Esophagus squamous epithelium (tissue), 4 donors: ENCODE data around the gene RAB30.

ENCODE experiments used
- CTCF ChIP-seq, 6 experiments: fragments of 450-650 bp in 4 of 6; fragments of 200-600 bp in 2 of 6; sonication (generic) in 2 of 6; IDR thresholded peaks; one replicate each; pipeline ENCODE4 v1.5.1; 2016 to 2019; ENCODE audit warnings: antibody characterized with exemption in 6 of 6, mild to moderate bottlenecking in 4 of 6, moderate library complexity in 4 of 6
- POLR2A ChIP-seq, 4 donors: fragments of 450-650 bp; IDR thresholded peaks; one replicate each; pipeline ENCODE4 v1.6.1; 2017; ENCODE audit warnings: antibody characterized with exemption in 4 of 4, mild to moderate bottlenecking in 4 of 4, moderate library complexity in 3 of 4

GRCh38 chr11:83027794-83028193, 43.9 kb downstream of the RAB30 start:
- TF ChIP-seq CTCF (IDR thresholded peaks at IDR 0.05) (no peak), POLR2A (IDR thresholded peaks at IDR 0.05) (no peak)
